Mesendoderm (in vitro differentiated cells): ENCODE measurements around the gene PPM1B.

Experiments used
- DNase-seq: peaks from one replicate; pipeline ENCODE4 v3.0.0; 2013
- H2AK5ac ChIP-seq: 2 replicates; pipeline ENCODE4 v1.6.1; 2013; ENCODE audit warnings: low read length, inconsistent platforms
- H2BK120ac ChIP-seq: 2 replicates; pipeline ENCODE4 v1.6.1; 2013; ENCODE audit warnings: low read depth, mild to moderate bottlenecking, low read length, moderate library complexity, mixed read lengths
- H2BK15ac ChIP-seq: replicated peaks from 2 replicates; pipeline ENCODE4 v1.6.1; 2013; ENCODE audit warnings: low read depth, mild to moderate bottlenecking, moderate library complexity
- H2BK5ac ChIP-seq: 2 replicates; pipeline ENCODE4 v1.6.1; 2013; ENCODE audit warnings: low read length, inconsistent platforms
- H3K18ac ChIP-seq: 2 replicates; pipeline ENCODE4 v1.6.1; 2013; ENCODE audit warnings: mild to moderate bottlenecking, low read length, mixed read lengths
- H3K23ac ChIP-seq: one replicate; pipeline ENCODE4 v1.6.1; 2013; ENCODE audit warnings: low read length
- H3K27ac ChIP-seq: 2 replicates; pipeline ENCODE4 v1.5.1; 2013; ENCODE audit warnings: low read depth, mild to moderate bottlenecking, inconsistent platforms, low read length, moderate library complexity
- H3K27me3 ChIP-seq: 2 replicates; pipeline ENCODE4 v1.6.1; 2013; ENCODE audit warnings: low read length, control low read depth, mild to moderate bottlenecking, inconsistent platforms; ENCODE audit not compliant: insufficient read depth, poor library complexity
- H3K36me3 ChIP-seq: 2 replicates; pipeline ENCODE4 v1.6.1; 2013; ENCODE audit warnings: low read length, inconsistent platforms; ENCODE audit not compliant: control insufficient read depth, insufficient read depth
- H3K4ac ChIP-seq: one replicate; pipeline ENCODE4 v1.6.1; 2013; ENCODE audit warnings: low read depth, mild to moderate bottlenecking, low read length, moderate library complexity
- H3K4me1 ChIP-seq: 2 replicates; pipeline ENCODE4 v1.6.1; 2013; ENCODE audit warnings: low read depth, low read length, inconsistent platforms; ENCODE audit not compliant: control insufficient read depth
- H3K4me2 ChIP-seq: 2 replicates; pipeline ENCODE4 v1.6.1; 2013; ENCODE audit warnings: low read length
- H3K4me3 ChIP-seq: 2 replicates; pipeline ENCODE4 v1.5.1; 2013; ENCODE audit warnings: mild to moderate bottlenecking, low read length
- H3K56ac ChIP-seq: one replicate; pipeline ENCODE4 v1.6.1; 2013; ENCODE audit warnings: low read length
- H3K79me1 ChIP-seq: 2 replicates; pipeline ENCODE4 v1.6.1; 2013; ENCODE audit warnings: low read length, inconsistent platforms
- H3K79me2 ChIP-seq: 2 replicates; pipeline ENCODE4 v1.6.1; 2013; ENCODE audit warnings: mild to moderate bottlenecking, low read length; ENCODE audit not compliant: control insufficient read depth, insufficient read depth
- H3K9ac ChIP-seq: 2 replicates; pipeline ENCODE4 v1.6.1; 2013; ENCODE audit warnings: low read length, inconsistent platforms
- H4K5ac ChIP-seq: one replicate; pipeline ENCODE4 v1.6.1; 2013; ENCODE audit warnings: low read length
- H4K8ac ChIP-seq: one replicate; pipeline ENCODE4 v1.6.1; 2013; ENCODE audit warnings: low read depth, mild to moderate bottlenecking, control low read depth, low read length, moderate library complexity
- WGBS: extraction: QIAGEN DNeasy Blood & Tissue Kit; methylation state at CpG from one replicate; pipeline ENCODE4 v1.1.7; 2013; ENCODE audit warnings: low lambda C conversion rate, missing lambda C conversion rate; ENCODE audit not compliant: insufficient coverage; ENCODE audit errors: extremely low coverage; 5-methylcytosine and 5-hydroxymethylcytosine counted together

Gene PPM1B

GRCh38 chr2:44211183-44211582 is 42.5 kb downstream of the PPM1B start:
- Histone ChIP-seq H3K23ac (no peak overlapping the region), H3K56ac (no peak overlapping the region)

GRCh38 chr2:44212302-44212701 is 43.6 kb downstream of the PPM1B start:
- Histone ChIP-seq H3K27ac (no peak overlapping the region), H3K4me1 (no peaks in the 10 kb centered on the region), H3K9ac (no peak overlapping the region), H4K8ac (no peak overlapping the region), H2AK5ac (no peak overlapping the region), H2BK120ac (no peak overlapping the region), H3K4ac (no peak overlapping the region), H3K23ac (no peak overlapping the region), H4K5ac (no peak overlapping the region), H3K18ac (no peak overlapping the region), H2BK15ac (no peak overlapping the region), H3K79me2 (peaks cover 3% of the 10 kb centered on the region), H3K4me2 (no peak overlapping the region), H3K36me3 (no peaks in the 10 kb centered on the region), H3K4me3 (no peak overlapping the region), H3K79me1 (peaks cover 1% of the 10 kb centered on the region), H3K27me3 (no peaks in the 10 kb centered on the region), H3K56ac (no peak overlapping the region), H2BK5ac (no peak overlapping the region)
- WGBS = no CpG with 5 or more reads among the region's 4 CpGs
- DNase-seq = no peak

More at GRCh38 chr2:44211183-44211582, 42.5 kb downstream of the PPM1B start:
- Histone ChIP-seq H3K18ac (no peak overlapping the region), H4K8ac (no peak overlapping the region), H3K4me2 (no peak overlapping the region), H2BK15ac (no peak overlapping the region), H4K5ac (no peak overlapping the region), H3K4ac (no peak overlapping the region), H3K4me1 (no peaks in the 10 kb centered on the region), H3K9ac (no peak overlapping the region), H2BK120ac (no peak overlapping the region), H3K4me3 (no peak overlapping the region), H3K27me3 (no peaks in the 10 kb centered on the region), H3K79me2 (peaks cover 6% of the 10 kb centered on the region), H3K79me1 (peaks cover 1% of the 10 kb centered on the region), H3K36me3 (no peaks in the 10 kb centered on the region), H3K27ac (no peak overlapping the region), H2BK5ac (no peak overlapping the region), H2AK5ac (no peak overlapping the region)
- DNase-seq = no peak

DNA sequence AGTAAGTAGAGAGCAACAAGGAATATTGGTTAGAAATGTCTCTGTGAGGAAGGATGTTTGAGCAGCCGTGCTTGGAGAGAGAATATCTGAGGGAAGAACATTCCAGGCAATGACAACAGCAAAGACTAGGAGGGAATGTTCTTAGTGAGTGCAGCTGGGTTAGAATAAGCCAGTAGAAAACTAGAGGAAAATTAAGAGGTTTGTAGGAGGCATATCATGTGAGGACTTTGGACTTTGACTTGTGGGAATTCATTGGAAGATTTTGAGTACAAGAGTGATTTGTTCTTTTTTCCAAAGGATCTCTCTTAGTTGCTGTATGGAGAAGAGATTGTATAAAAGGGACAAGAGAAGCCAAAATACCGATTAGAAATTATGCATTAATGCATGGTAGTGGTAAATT is 47.2 kb downstream of the PPM1B start:
- Histone ChIP-seq H3K27me3 (no peaks in the 10 kb centered on the region), H3K27ac (no peak overlapping the region), H3K79me1 (peaks cover 1% of the 10 kb centered on the region), H4K8ac (no peak overlapping the region), H3K23ac (no peak overlapping the region), H3K4me1 (no peaks in the 10 kb centered on the region), H4K5ac (no peak overlapping the region), H2AK5ac (no peak overlapping the region), H3K36me3 (no peaks in the 10 kb centered on the region), H2BK120ac (no peak overlapping the region), H3K9ac (no peak overlapping the region), H3K4me2 (no peak overlapping the region), H3K79me2 (peaks cover 1% of the 10 kb centered on the region), H3K4ac (no peak overlapping the region), H3K4me3 (no peak overlapping the region), H3K56ac (no peak overlapping the region), H3K18ac (no peak overlapping the region), H2BK15ac (no peak overlapping the region), H2BK5ac (no peak overlapping the region)
- no peak for DNase-seq
- no CpG with 5 or more reads among the region's 2 CpGs for WGBS

GRCh38 chr2:44218771-44219170 is 50.1 kb downstream of the PPM1B start:
- no peak overlapping the region for H3K4me3 ChIP-seq

GRCh38 chr2:44226753-44227152 is 58.1 kb downstream of the PPM1B start:
- H2BK120ac ChIP-seq = no peak overlapping the region
- no peak overlapping the region for H4K8ac ChIP-seq
- H2BK15ac ChIP-seq = no peak overlapping the region
- H3K4me2 ChIP-seq = no peak overlapping the region
- no peak overlapping the region for H3K27ac ChIP-seq
- H3K36me3 ChIP-seq = no peaks in the 10 kb centered on the region
- H3K18ac ChIP-seq = no peak overlapping the region
- no peak overlapping the region for H3K56ac ChIP-seq
- no peak overlapping the region for H4K5ac ChIP-seq
- no peak overlapping the region for H3K23ac ChIP-seq
- no peak for DNase-seq
- H2BK5ac ChIP-seq = no peak overlapping the region
- H3K4me3 ChIP-seq = no peak overlapping the region
- H3K79me1 ChIP-seq = no peaks in the 10 kb centered on the region
- no peak overlapping the region for H3K4ac ChIP-seq
- H3K4me1 ChIP-seq = no peaks in the 10 kb centered on the region
- no CpG with 5 or more reads among the region's 2 CpGs for WGBS
- H3K9ac ChIP-seq = no peak overlapping the region
- no peaks in the 10 kb centered on the region for H3K27me3 ChIP-seq
- H3K79me2 ChIP-seq = no peaks in the 10 kb centered on the region
- no peak overlapping the region for H2AK5ac ChIP-seq

More at GRCh38 chr2:44218771-44219170, 50.1 kb downstream of the PPM1B start:
- WGBS = no CpG with 5 or more reads among the region's 2 CpGs
- Histone ChIP-seq H3K27ac (no peak overlapping the region), H3K27me3 (no peaks in the 10 kb centered on the region), H3K36me3 (no peaks in the 10 kb centered on the region), H3K4ac (no peak overlapping the region), H4K5ac (no peak overlapping the region), H3K23ac (no peak overlapping the region), H3K79me2 (peaks cover 1% of the 10 kb centered on the region), H4K8ac (no peak overlapping the region), H3K79me1 (no peaks in the 10 kb centered on the region), H3K9ac (no peak overlapping the region), H3K56ac (no peak overlapping the region), H3K4me1 (no peaks in the 10 kb centered on the region), H3K4me2 (no peak overlapping the region), H2AK5ac (no peak overlapping the region), H3K18ac (no peak overlapping the region), H2BK5ac (no peak overlapping the region), H2BK15ac (no peak overlapping the region), H2BK120ac (no peak overlapping the region)
- DNase-seq = no peak

GRCh38 chr2:44230378-44230777 is 61.7 kb downstream of the PPM1B start:
- H2AK5ac ChIP-seq = no peak overlapping the region
- H2BK5ac ChIP-seq = no peak overlapping the region
- peak; percentile 20 for DNase-seq
- WGBS = no CpG with 5 or more reads among the region's 3 CpGs
- no peak overlapping the region for H3K18ac ChIP-seq
- no peak overlapping the region for H3K56ac ChIP-seq
- no peak overlapping the region for H4K5ac ChIP-seq
- no peaks in the 10 kb centered on the region for H3K36me3 ChIP-seq
- H3K9ac ChIP-seq = no peak overlapping the region
- H3K4me1 ChIP-seq = no peaks in the 10 kb centered on the region
- no peak overlapping the region for H2BK15ac ChIP-seq
- no peak overlapping the region for H3K23ac ChIP-seq
- no peak overlapping the region for H3K4me2 ChIP-seq
- H3K79me1 ChIP-seq = no peaks in the 10 kb centered on the region
- no peak overlapping the region for H3K4me3 ChIP-seq
- no peak overlapping the region for H4K8ac ChIP-seq
- no peak overlapping the region for H3K4ac ChIP-seq
- H3K27ac ChIP-seq = no peak overlapping the region
- no peaks in the 10 kb centered on the region for H3K79me2 ChIP-seq
- no peak overlapping the region for H2BK120ac ChIP-seq
- no peaks in the 10 kb centered on the region for H3K27me3 ChIP-seq
